NCI-H2107 treated with DMSO at 0.1 percent for 48 hours (cell line): ENCODE data around the gene AKAP12.

ENCODE experiments used
- DNase-seq: peaks from one replicate; lab custom pipeline; 2025; ENCODE audit not compliant: unreplicated experiment; lab: John Stamatoyannopoulos, UW

AKAP12 gene

GRCh38 chr6:151239603-151240035 is at the start of gene AKAP12:
TSS of gene AKAP12 (plus strand) at chr6:151239967. CDS start at chr6:151240563, 596 bp downstream.
- DNase-seq: no peak

GRCh38 chr6:151191527-151191926 is 48.2 kb upstream of the AKAP12 start:
- peak; percentile 18 for DNase-seq

GRCh38 chr6:151196555-151196954 is 43.2 kb upstream of the AKAP12 start:
- DNase-seq: no peak

GRCh38 chr6:151197556-151197955 is 42.2 kb upstream of the AKAP12 start:
- no peak for DNase-seq

GRCh38 chr6:151199991-151200390 is 39.8 kb upstream of the AKAP12 start:
- no peak for DNase-seq

GRCh38 chr6:151205721-151206600 is 33.8 kb upstream of the AKAP12 start:
- no peak for DNase-seq

GRCh38 chr6:151207674-151208073 is 32.1 kb upstream of the AKAP12 start:
- DNase-seq: no peak

GRCh38 chr6:151209071-151209831 is 30.5 kb upstream of the AKAP12 start:
- DNase-seq: peak; percentile 63

GRCh38 chr6:151211075-151211474 is 28.7 kb upstream of the AKAP12 start:
- DNase-seq: no peak

GRCh38 chr6:151213352-151213751 is 26.4 kb upstream of the AKAP12 start:
- no peak for DNase-seq

- DNase-seq: no peak
These were observed 23.8 kb upstream of the AKAP12 start for GRCh38 chr6:151215999-151216398.

- DNase-seq: peak; percentile 15
These were observed 23.0 kb upstream of the AKAP12 start for GRCh38 chr6:151216804-151217203.

- DNase-seq: no peak
These were observed 20.6 kb upstream of the AKAP12 start for GRCh38 chr6:151219192-151219591.

- DNase-seq: no peak
These were observed 15.7 kb upstream of the AKAP12 start for GRCh38 chr6:151224076-151224475.

GRCh38 chr6:151225919-151226318 is 13.8 kb upstream of the AKAP12 start:
- no peak for DNase-seq

GRCh38 chr6:151228788-151229400 is 10.9 kb upstream of the AKAP12 start:
- no peak for DNase-seq

- no peak for DNase-seq
These were observed 10.1 kb upstream of the AKAP12 start for GRCh38 chr6:151229401-151230276.

- no peak for DNase-seq
These were observed 9.5 kb upstream of the AKAP12 start for GRCh38 chr6:151230277-151230577.

GRCh38 chr6:151232899-151233298 is 6.9 kb upstream of the AKAP12 start:
- DNase-seq: no peak

- DNase-seq: no peak
These were observed 6.0 kb upstream of the AKAP12 start for GRCh38 chr6:151233731-151234130.
